HepG2 (cell line): ENCODE measurements around the gene HECTD4. TPM values are rescaled to one million over a fixed set of nuclear protein-coding genes. Genes with fewer than 3 reads are reported as not detected.

Source experiments
- ATAC-seq: fragments of 200-7000 bp; cut with Tn5 transposase; 3 replicates; pipeline ENCODE4 v1.9.1; 2020; ENCODE audit warnings: mild to moderate bottlenecking, moderate library complexity
- BruUV-seq: library from RNA; stranded (reverse); fragments of 400-500 nt; replicated peaks from 2 replicates; lab custom pipeline; 2021; lab: Mats Ljungman, UMichigan
- CTCF ChIA-PET: fragments of 300-600 bp; formaldehyde crosslinking; extraction: SDS; loops from one replicate; lab custom pipeline; 2021; ENCODE audit warnings: low total read pairs, inconsistent platforms, low intra/inter-chr PET ratio; lab: Yijun Ruan, JAX
- POLR2A ChIA-PET: fragments of 350-600 bp; sonication (Branson Sonifier 250); formaldehyde crosslinking; loops from one replicate; lab custom pipeline; 2020; ENCODE audit warnings: antibody characterized with exemption, inconsistent platforms; lab: Yijun Ruan, JAX
- DNase-seq: peaks from one replicate; pipeline ENCODE4 v3.0.0-alpha.2; 2015; ENCODE audit warnings: low spot score
- FAIRE-seq: peaks from 3 replicates; lab custom pipeline; 2011; peaks lifted over from hg19 to GRCh38; lab: Jason Lieb, UNC
- H2AFZ ChIP-seq: one replicate; pipeline ENCODE4 v1.6.1; 2011; ENCODE audit warnings: low read length, inconsistent platforms
- H3K27ac ChIP-seq: fragments of 300-600 bp; 3 replicates; pipeline ENCODE4 v1.8.0; 2011; ENCODE audit warnings: mixed run types, mild to moderate bottlenecking, mixed read lengths, low read length, inconsistent platforms; ENCODE audit not compliant: insufficient read depth; ENCODE audit errors: extremely low read length
- H3K27me3 ChIP-seq, 2 experiments: fragments of 200-600 bp in 1 of 2; 2 replicates in 1 of 2; 3 replicates in 1 of 2; pipeline versions ENCODE4 v1.6.0 to v1.8.0; 2011; ENCODE audit warnings: low read length in 2 of 2, mild to moderate bottlenecking in 2 of 2, moderate library complexity in 2 of 2, inconsistent platforms in 1 of 2; ENCODE audit not compliant: insufficient read depth in 2 of 2, control insufficient read depth in 1 of 2
- H3K36me3 ChIP-seq, 2 experiments: fragments of 200-600 bp in 1 of 2; replicated peaks in 1 of 2; 2 replicates in 1 of 2; 3 replicates in 1 of 2; pipeline versions ENCODE4 v1.5.1 to v1.8.0; 2011; ENCODE audit warnings: low read length in 2 of 2, inconsistent platforms in 1 of 2; ENCODE audit not compliant: insufficient read depth in 2 of 2, control insufficient read depth in 1 of 2
- H3K4me1 ChIP-seq: 2 replicates; pipeline ENCODE4 v1.5.1; 2012; ENCODE audit warnings: low read length, inconsistent platforms; ENCODE audit not compliant: insufficient read depth
- H3K4me2 ChIP-seq: 2 replicates; pipeline ENCODE4 v1.6.0; 2011; ENCODE audit warnings: low read depth, low read length, inconsistent platforms
- H3K4me3 ChIP-seq, 3 experiments: fragments of 200-600 bp in 1 of 3; sonication (generic), shearing (Covaris generic) in 1 of 3; replicated peaks in 1 of 3; 2 replicates each; pipeline ENCODE4 v1.5.1; 2011 to 2016; ENCODE audit warnings: low read length in 3 of 3, inconsistent platforms in 2 of 3, low read depth in 2 of 3, mild to moderate bottlenecking in 2 of 3, control low read depth in 1 of 3, mixed read lengths in 1 of 3; ENCODE audit not compliant: insufficient read depth in 1 of 3
- H3K79me2 ChIP-seq: one replicate; pipeline ENCODE4 v1.6.1; 2011; ENCODE audit warnings: low read length, inconsistent platforms; ENCODE audit not compliant: insufficient read depth
- H3K9ac ChIP-seq: 2 replicates; pipeline ENCODE4 v1.6.0; 2011; ENCODE audit warnings: mild to moderate bottlenecking, low read depth, low read length, inconsistent platforms; ENCODE audit not compliant: insufficient read depth
- H3K9me3 ChIP-seq: 2 replicates; pipeline ENCODE4 v1.5.1; 2012; ENCODE audit warnings: mild to moderate bottlenecking, low read length
- H4K20me1 ChIP-seq: 2 replicates; pipeline ENCODE4 v1.6.0; 2011; ENCODE audit warnings: inconsistent platforms, mild to moderate bottlenecking, low read length, moderate library complexity; ENCODE audit not compliant: insufficient read depth
- CEBPG ChIP-seq: IDR thresholded peaks from 2 replicates; pipeline ENCODE4 v1.6.1; 2016
- CHD2 ChIP-seq: IDR thresholded peaks from 2 replicates; pipeline ENCODE4 v1.6.1; 2011; ENCODE audit warnings: low read depth, low read length, improper control_type of control experiment
- DBP ChIP-seq: sonication (generic); formaldehyde crosslinking; IDR thresholded peaks from 2 replicates; pipeline ENCODE4 v1.4.0; 2020; ENCODE audit warnings: missing genetic modification reagents; ENCODE audit errors: not compliant biosample characterization
- FIP1L1 ChIP-seq: fragments of 200-400 bp; formaldehyde crosslinking; IDR thresholded peaks from 2 replicates; pipeline ENCODE4 v1.6.1; 2018; ENCODE audit warnings: low read depth, mild to moderate bottlenecking, low read length, moderate library complexity, borderline replicate concordance; ENCODE audit not compliant: insufficient read depth
- FOXP1 ChIP-seq, 2 experiments: fragments of 450-650 bp in 1 of 2; IDR thresholded peaks; 2 replicates each; pipeline ENCODE4 v1.6.1; 2017 to 2018; ENCODE audit warnings: antibody characterized with exemption in 1 of 2
- GPBP1L1 ChIP-seq: sonication (generic); formaldehyde crosslinking; IDR thresholded peaks from 2 replicates; pipeline ENCODE4 v1.5.0; 2020; ENCODE audit warnings: mild to moderate bottlenecking, missing genetic modification reagents
- KDM1A ChIP-seq: IDR thresholded peaks from 2 replicates; pipeline ENCODE4 v1.6.1; 2016; ENCODE audit warnings: missing compliant biosample characterization
- MBNL3 ChIP-seq: fragments of 250-450 bp; sonication (Bioruptor Pico); conservative IDR thresholded peaks from 2 replicates; pipeline ENCODE4 v1.8.0; 2022; ENCODE audit warnings: mild to moderate bottlenecking, inconsistent platforms
- PTBP1 ChIP-seq: fragments of 200-400 bp; formaldehyde crosslinking; IDR thresholded peaks from 2 replicates; pipeline ENCODE4 v1.6.1; 2018; ENCODE audit warnings: low read length, low read depth; ENCODE audit not compliant: poor library complexity, severe bottlenecking
- ZBTB10 ChIP-seq: sonication (generic); formaldehyde crosslinking; IDR thresholded peaks from 2 replicates; pipeline ENCODE4 v1.4.0; 2020; ENCODE audit warnings: missing genetic modification reagents, borderline replicate concordance
- ZNF670 ChIP-seq: sonication (generic); formaldehyde crosslinking; IDR thresholded peaks from 2 replicates; pipeline ENCODE4 v1.8.0; 2022; ENCODE audit warnings: mild to moderate bottlenecking, missing genetic modification reagents, borderline replicate concordance
- ZSCAN21 ChIP-seq: sonication (generic); formaldehyde crosslinking; IDR thresholded peaks from 2 replicates; pipeline ENCODE4 v1.8.0; 2022; ENCODE audit warnings: mild to moderate bottlenecking, missing genetic modification reagents, moderate library complexity, borderline replicate concordance
- WGBS: methylation state at CpG from one replicate; pipeline ENCODE4 v1.1.6; 2017; ENCODE audit warnings: low lambda C conversion rate; 5-methylcytosine and 5-hydroxymethylcytosine counted together
- in situ Hi-C: cut with HindIII; loops from 2 replicates; pipeline ENCODE4 v1.10.0; 2017; ENCODE audit warnings: low pct_unique_long_range_greater_than_20kb; ENCODE audit not compliant: extremely low pct_ligation_motif_present
- intact Hi-C: fragments of 100-400 bp; cut with micrococcal nuclease; formaldehyde crosslinking; loops from one replicate; pipeline ENCODE4 v1.10.0; 2022; ENCODE audit not compliant: unreplicated experiment
- polyA plus RNA-seq, 8 experiments: library from polyadenylated mRNA; depleted of rRNA in 3 of 8; stranded (reverse) in 7 of 8; unstranded in 1 of 8; fragments of >200 nt; fragmentation: Illumina TruSeq in 4 of 8; extraction: Trizol in 4 of 8; gene quantifications; 2 replicates each; pipeline versions ENCODE4 v1.2.1 to v1.2.3, GENCODE V29; 2011 to 2016; ENCODE audit warnings: low read depth in 4 of 8, missing spikeins in 1 of 8, mixed read lengths in 1 of 8; ENCODE audit not compliant: insufficient read depth in 1 of 8
- total RNA-seq, 5 experiments: library from RNA; depleted of rRNA; stranded (reverse); fragments of >200 nt; fragmentation: Illumina TruSeq; extraction: Trizol; gene quantifications; 2 replicates each; pipeline ENCODE4 v1.2.3, GENCODE V29; 2016; ENCODE audit warnings: low read depth in 1 of 5
- TF ChIP-seq, protein P1 (sequence below): sonication (generic); formaldehyde crosslinking; IDR thresholded peaks from 2 replicates; pipeline ENCODE4 v1.5.1; 2020; ENCODE audit warnings: mild to moderate bottlenecking, missing genetic modification reagents, borderline replicate concordance
- TF ChIP-seq, protein P2 (sequence below): sonication (generic); formaldehyde crosslinking; IDR thresholded peaks from 2 replicates; pipeline ENCODE4 v1.4.0; 2020; ENCODE audit warnings: missing genetic modification reagents

The HECTD4 gene
- total and polyA plus RNA-seq, 2 of the 13 experiments (the other 11 are each of a cell fraction or from before 2014, with no cell fraction given) = 9.0 to 11.4 TPM

GRCh38 chr12:112191201-112191600, 191.0 kb downstream of the HECTD4 start:
- Histone ChIP-seq H3K9ac (no peak overlapping the region), H3K27me3 (no peaks in the 10 kb centered on the region), H3K36me3 (peaks cover 5 to 44% of the 10 kb centered on the region in 2 experiments; a peak in 4 of 5 replicates), H2AFZ (no peak overlapping the region), H3K4me3 (no peak overlapping the region), H3K4me1 (peaks cover 9% of the 10 kb centered on the region), H3K79me2 (no peaks in the 10 kb centered on the region), H4K20me1 (no peaks in the 10 kb centered on the region), H3K4me2 (no peak overlapping the region), H3K9me3 (no peaks in the 10 kb centered on the region), H3K27ac (no peak overlapping the region)
- in situ Hi-C loops = no loop called here
- ATAC-seq = no peak
- CTCF ChIA-PET = no interaction called here
- POLR2A ChIA-PET = no interaction called here
- no peak for DNase-seq
- no peak for FAIRE-seq
- WGBS = 95% methylated on average over 2 of the region's 2 CpGs
- BruUV-seq = no TSS peak
- intact Hi-C loops = no loop called here
- TF ChIP-seq, protein P1, sequence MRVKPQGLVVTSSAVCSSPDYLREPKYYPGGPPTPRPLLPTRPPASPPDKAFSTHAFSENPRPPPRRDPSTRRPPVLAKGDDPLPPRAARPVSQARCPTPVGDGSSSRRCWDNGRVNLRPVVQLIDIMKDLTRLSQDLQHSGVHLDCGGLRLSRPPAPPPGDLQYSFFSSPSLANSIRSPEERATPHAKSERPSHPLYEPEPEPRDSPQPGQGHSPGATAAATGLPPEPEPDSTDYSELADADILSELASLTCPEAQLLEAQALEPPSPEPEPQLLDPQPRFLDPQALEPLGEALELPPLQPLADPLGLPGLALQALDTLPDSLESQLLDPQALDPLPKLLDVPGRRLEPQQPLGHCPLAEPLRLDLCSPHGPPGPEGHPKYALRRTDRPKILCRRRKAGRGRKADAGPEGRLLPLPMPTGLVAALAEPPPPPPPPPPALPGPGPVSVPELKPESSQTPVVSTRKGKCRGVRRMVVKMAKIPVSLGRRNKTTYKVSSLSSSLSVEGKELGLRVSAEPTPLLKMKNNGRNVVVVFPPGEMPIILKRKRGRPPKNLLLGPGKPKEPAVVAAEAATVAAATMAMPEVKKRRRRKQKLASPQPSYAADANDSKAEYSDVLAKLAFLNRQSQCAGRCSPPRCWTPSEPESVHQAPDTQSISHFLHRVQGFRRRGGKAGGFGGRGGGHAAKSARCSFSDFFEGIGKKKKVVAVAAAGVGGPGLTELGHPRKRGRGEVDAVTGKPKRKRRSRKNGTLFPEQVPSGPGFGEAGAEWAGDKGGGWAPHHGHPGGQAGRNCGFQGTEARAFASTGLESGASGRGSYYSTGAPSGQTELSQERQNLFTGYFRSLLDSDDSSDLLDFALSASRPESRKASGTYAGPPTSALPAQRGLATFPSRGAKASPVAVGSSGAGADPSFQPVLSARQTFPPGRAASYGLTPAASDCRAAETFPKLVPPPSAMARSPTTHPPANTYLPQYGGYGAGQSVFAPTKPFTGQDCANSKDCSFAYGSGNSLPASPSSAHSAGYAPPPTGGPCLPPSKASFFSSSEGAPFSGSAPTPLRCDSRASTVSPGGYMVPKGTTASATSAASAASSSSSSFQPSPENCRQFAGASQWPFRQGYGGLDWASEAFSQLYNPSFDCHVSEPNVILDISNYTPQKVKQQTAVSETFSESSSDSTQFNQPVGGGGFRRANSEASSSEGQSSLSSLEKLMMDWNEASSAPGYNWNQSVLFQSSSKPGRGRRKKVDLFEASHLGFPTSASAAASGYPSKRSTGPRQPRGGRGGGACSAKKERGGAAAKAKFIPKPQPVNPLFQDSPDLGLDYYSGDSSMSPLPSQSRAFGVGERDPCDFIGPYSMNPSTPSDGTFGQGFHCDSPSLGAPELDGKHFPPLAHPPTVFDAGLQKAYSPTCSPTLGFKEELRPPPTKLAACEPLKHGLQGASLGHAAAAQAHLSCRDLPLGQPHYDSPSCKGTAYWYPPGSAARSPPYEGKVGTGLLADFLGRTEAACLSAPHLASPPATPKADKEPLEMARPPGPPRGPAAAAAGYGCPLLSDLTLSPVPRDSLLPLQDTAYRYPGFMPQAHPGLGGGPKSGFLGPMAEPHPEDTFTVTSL = no peak
- TF ChIP-seq CHD2 (no peak), ZBTB10 (CRISPR knock-in tag) (no peak), FIP1L1 (no peak), CEBPG (CRISPR knock-in tag) (no peak), FOXP1 (IDR thresholded peaks at IDR 0.05) (no peak), FOXP1 (CRISPR knock-in tag; IDR thresholded peaks at IDR 0.05) (no peak), ZSCAN21 (CRISPR knock-in tag) (no peak), MBNL3 (no peak), ZNF670 (CRISPR knock-in tag) (no peak), DBP (CRISPR knock-in tag) (no peak), PTBP1 (no peak), GPBP1L1 (CRISPR knock-in tag) (no peak), KDM1A (CRISPR knock-in tag) (no peak)
- TF ChIP-seq, protein P2, sequence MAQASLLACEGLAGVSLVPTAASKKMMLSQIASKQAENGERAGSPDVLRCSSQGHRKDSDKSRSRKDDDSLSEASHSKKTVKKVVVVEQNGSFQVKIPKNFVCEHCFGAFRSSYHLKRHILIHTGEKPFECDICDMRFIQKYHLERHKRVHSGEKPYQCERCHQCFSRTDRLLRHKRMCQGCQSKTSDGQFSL (CRISPR knock-in tag) = no peak
